ENCODE data around the gene FILIP1L. TPM values are rescaled to one million over a fixed set of nuclear protein-coding genes. Genes with fewer than 3 reads are reported as not detected.

The FILIP1L gene
- total and polyA plus RNA-seq, 8 donors, result 10.6 to 98.4 (median 57.0) TPM

- no peaks in the 10 kb centered on the region for H3K9me3 ChIP-seq
- H3K27ac ChIP-seq, result no peak overlapping the region
- H3K36me3 ChIP-seq, result no peaks in the 10 kb centered on the region
- no peak for DNase-seq
- no peaks in the 10 kb centered on the region for H3K27me3 ChIP-seq
- no peak for TF ChIP-seq EP300 (IDR thresholded peaks at IDR 0.05)
- no peak for TF ChIP-seq POLR2AphosphoS5 (IDR thresholded peaks at IDR 0.05)
- TF ChIP-seq POLR2A (IDR thresholded peaks at IDR 0.05), result no peak
- TF ChIP-seq CTCF (IDR thresholded peaks at IDR 0.05), result no peak
- 91 to 95% (median 91%) methylated on average over 1 of the region's 1 CpG for WGBS, 5 donors
- peaks cover 14 to 26% (median 19%) of the 10 kb centered on the region in 4 donors for H3K4me1 ChIP-seq
- intact Hi-C loops (cut with DNase I; ENCODE audit: low total_unique reads), result loop anchor here (10.0 kb wide), 1 partner anchor 235 kb away; no protein-coding TSS in a partner anchor
- H3K4me3 ChIP-seq, result no peak overlapping the region
Observed at GRCh38 chr3:99839613-99840012, 274.7 kb downstream of the FILIP1L start.

DNA sequence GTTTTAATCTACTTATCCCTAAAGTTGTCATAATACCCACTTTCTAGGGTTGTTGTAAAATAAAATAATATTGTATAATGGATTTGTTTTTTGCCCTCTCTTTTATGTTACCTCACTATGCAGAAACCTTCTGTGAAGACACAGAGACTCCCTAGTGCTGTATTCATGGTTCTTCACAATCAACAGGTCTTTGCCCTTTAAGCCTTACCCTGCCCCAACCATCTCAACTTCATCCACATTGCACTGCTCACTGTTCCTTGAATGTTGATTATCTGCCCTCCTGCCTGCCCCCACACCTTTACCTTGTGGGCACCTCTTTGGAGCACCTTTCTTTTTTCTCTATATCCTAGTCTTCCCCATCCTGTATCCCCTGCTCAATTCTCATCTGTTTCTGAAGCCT, 275.5 kb downstream of the FILIP1L start:
- H3K27ac ChIP-seq, result no peak overlapping the region
- no peak for TF ChIP-seq CTCF (IDR thresholded peaks at IDR 0.05)
- no peak for TF ChIP-seq EP300 (IDR thresholded peaks at IDR 0.05)
- TF ChIP-seq POLR2AphosphoS5 (IDR thresholded peaks at IDR 0.05), result no peak
- no peak for TF ChIP-seq POLR2A (IDR thresholded peaks at IDR 0.05)
- H3K9me3 ChIP-seq, result no peaks in the 10 kb centered on the region
- no peak overlapping the region for H3K4me3 ChIP-seq
- no peak for DNase-seq
- intact Hi-C loops (cut with DNase I; ENCODE audit: low total_unique reads), result loop anchor here (10.0 kb wide), 1 partner anchor 236 kb away; no protein-coding TSS in a partner anchor
- no peaks in the 10 kb centered on the region for H3K27me3 ChIP-seq
- H3K4me1 ChIP-seq, result peaks cover 8 to 25% (median 13%) of the 10 kb centered on the region in 4 donors
- H3K36me3 ChIP-seq, result no peaks in the 10 kb centered on the region

GRCh38 chr3:99837715-99838114, 276.6 kb downstream of the FILIP1L start:
- intact Hi-C loops (cut with DNase I; ENCODE audit: low total_unique reads), result loop anchor here (10.0 kb wide), 1 partner anchor 237 kb away; no protein-coding TSS in a partner anchor
- DNase-seq, result no peak
- WGBS, 5 donors, result 89 to 100% (median 95%) methylated on average over 1 of the region's 1 CpG

GRCh38 chr3:99836681-99837080, 277.6 kb downstream of the FILIP1L start:
- no peak for DNase-seq
- Histone ChIP-seq H3K36me3 (no peaks in the 10 kb centered on the region), H3K4me1 (peaks cover 0 to 23% (median 4%) of the 10 kb centered on the region in 4 donors), H3K9me3 (no peaks in the 10 kb centered on the region), H3K27me3 (no peaks in the 10 kb centered on the region), H3K27ac (no peak overlapping the region), H3K4me3 (no peak overlapping the region)
- intact Hi-C loops (cut with DNase I; ENCODE audit: low total_unique reads), result loop anchor here (10.0 kb wide), 1 partner anchor 238 kb away; no protein-coding TSS in a partner anchor
- no peak for TF ChIP-seq POLR2A (IDR thresholded peaks at IDR 0.05)
- no peak for TF ChIP-seq POLR2AphosphoS5 (IDR thresholded peaks at IDR 0.05)
- no peak for TF ChIP-seq EP300 (IDR thresholded peaks at IDR 0.05)
- no peak for TF ChIP-seq CTCF (IDR thresholded peaks at IDR 0.05)
- 29 to 59% (median 54%) methylated on average over 3 of the region's 3 CpGs for WGBS, 5 donors

More at GRCh38 chr3:99837715-99838114, 276.6 kb downstream of the FILIP1L start:
- Histone ChIP-seq H3K27ac (no peak overlapping the region), H3K36me3 (no peaks in the 10 kb centered on the region), H3K27me3 (no peaks in the 10 kb centered on the region), H3K4me1 (peaks cover 0 to 18% (median 5%) of the 10 kb centered on the region in 4 donors), H3K4me3 (no peak overlapping the region), H3K9me3 (no peaks in the 10 kb centered on the region)
- TF ChIP-seq POLR2A (IDR thresholded peaks at IDR 0.05) (no peak), POLR2AphosphoS5 (IDR thresholded peaks at IDR 0.05) (no peak), CTCF (IDR thresholded peaks at IDR 0.05) (no peak), EP300 (IDR thresholded peaks at IDR 0.05) (no peak)

Data from stomach (tissue), 9 donors.